Erythroblast (primary cell): ENCODE results near the gene MAST4.

Experiments used
- GATA1 ChIP-seq: IDR thresholded peaks from 2 replicates; pipeline ENCODE4 v1.6.1; 2011; ENCODE audit warnings: low read depth, mild to moderate bottlenecking, control low read depth, low read length, moderate library complexity
- POLR2A ChIP-seq: IDR thresholded peaks from 2 replicates; pipeline ENCODE4 v1.6.1; 2011; ENCODE audit warnings: mild to moderate bottlenecking, low read length

DNA sequence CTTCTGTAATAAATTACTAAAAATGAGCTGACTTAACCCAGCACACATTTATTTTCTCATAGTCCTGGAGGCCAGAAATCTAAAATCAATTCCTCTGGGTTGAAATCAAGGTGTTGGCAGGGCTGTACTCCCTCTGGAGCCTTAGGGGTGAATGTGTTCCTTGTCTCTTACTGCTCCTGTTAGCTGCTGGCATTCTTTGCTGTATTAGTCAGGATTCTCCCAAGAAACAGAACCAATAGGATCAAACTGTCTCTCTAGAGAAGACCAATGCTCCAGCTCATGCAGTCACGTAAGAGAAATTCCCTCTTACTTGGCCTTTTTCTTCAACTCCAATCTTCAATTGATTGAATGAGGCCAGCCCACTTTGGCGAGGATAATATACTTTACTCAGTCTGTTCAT lies 615.7 kb downstream of the MAST4 start:
- TF ChIP-seq POLR2A (no peak), GATA1 (no peak)
